GM12864 (cell line): ENCODE data around the gene POU5F1.
A peak's percentile ranks its signal among the peaks of the same experiment; 100 is the strongest.
"Not testable (repeated sequence)": the region's sequence is repeated elsewhere in the genome, so short reads cannot be mapped to it uniquely, and the experiment has no call there.

Experiments
- DNase-seq: peaks from one replicate; pipeline ENCODE4 v3.0.0-alpha.2; 2011; ENCODE audit warnings: low read depth
- H3K4me3 ChIP-seq: 2 replicates; pipeline ENCODE4 v1.5.1; 2011; ENCODE audit warnings: mild to moderate bottlenecking, low read depth, low read length, control low read depth
- CTCF ChIP-seq: IDR thresholded peaks from 2 replicates; pipeline ENCODE4 v1.5.1; 2011; ENCODE audit warnings: low read depth, mild to moderate bottlenecking, moderate library complexity, low read length, control low read depth, inconsistent platforms; ENCODE audit errors: missing control alignments

Gene POU5F1

GRCh38 chr6:31194061-31194834 is 23.8 kb upstream of the POU5F1 start:
- TF ChIP-seq CTCF = no peak
- no peak for DNase-seq
- H3K4me3 ChIP-seq = no peak overlapping the region

- peak; percentile 12 for TF ChIP-seq CTCF
- no peak for DNase-seq
- H3K4me3 ChIP-seq = no peak overlapping the region
Measured at GRCh38 chr6:31193206-31193605, 22.7 kb upstream of the POU5F1 start.

- not testable (repeated sequence) for H3K4me3 ChIP-seq
- DNase-seq = peak; percentile 65
- peak; percentile 66 for TF ChIP-seq CTCF
Measured at GRCh38 chr6:31192431-31193105, 22.1 kb upstream of the POU5F1 start.

- H3K4me3 ChIP-seq = no peak overlapping the region
- TF ChIP-seq CTCF = no peak
- DNase-seq = peak; percentile 44
Measured at GRCh38 chr6:31190488-31190887, 20.0 kb upstream of the POU5F1 start.

GRCh38 chr6:31189223-31189622 is 18.7 kb upstream of the POU5F1 start:
- DNase-seq = not testable (repeated sequence)

GRCh38 chr6:31187780-31188194 is 17.3 kb upstream of the POU5F1 start:
- TF ChIP-seq CTCF = no peak
- no peak for DNase-seq
- no peak overlapping the region for H3K4me3 ChIP-seq

More at GRCh38 chr6:31189223-31189622, 18.7 kb upstream of the POU5F1 start:
- H3K4me3 ChIP-seq = not testable (repeated sequence)

- no peak overlapping the region for H3K4me3 ChIP-seq
- DNase-seq = no peak
- TF ChIP-seq CTCF = no peak
Measured at GRCh38 chr6:31186052-31186734, 15.7 kb upstream of the POU5F1 start.

- not testable (repeated sequence) for H3K4me3 ChIP-seq, DNase-seq
Measured at GRCh38 chr6:31185695-31186051, 15.2 kb upstream of the POU5F1 start.

GRCh38 chr6:31183859-31184258 is 13.4 kb upstream of the POU5F1 start:
- H3K4me3 ChIP-seq, DNase-seq: not testable (repeated sequence)

GRCh38 chr6:31183287-31183686 is 12.8 kb upstream of the POU5F1 start:
- DNase-seq, H3K4me3 ChIP-seq: not testable (repeated sequence)
